ENCODE data around the gene KIF12.
A peak's percentile ranks its signal among the peaks of the same experiment; 100 is the strongest.

Gene KIF12

GRCh38 chr9:114115654-114116125, 16.6 kb upstream of the KIF12 start:
- DNase-seq (ENCODE audit: low spot score) = no peak
- ChIA-PET POLR2A (ENCODE audit: low non-redundant PET) (no interaction called here), CTCF (interaction anchor here (3.3 to 4.5 kb wide), 2 partner anchors 8 to 175 kb away, joined by 17 to 25 read pairs; no protein-coding TSS in a partner anchor)
- no peak overlapping the region for H3K27ac ChIP-seq
- no peak for TF ChIP-seq CTCF (conservative IDR thresholded peaks at IDR 0.05; ENCODE audit: low read depth)

- DNase-seq (ENCODE audit: low spot score) = no peak
- CTCF ChIA-PET = interaction anchor here (4.5 kb wide), 1 partner anchor 176 kb away, joined by 25 read pairs; no protein-coding TSS in a partner anchor
- TF ChIP-seq CTCF (conservative IDR thresholded peaks at IDR 0.05; ENCODE audit: low read depth) = no peak
- no peak overlapping the region for H3K27ac ChIP-seq
- POLR2A ChIA-PET (ENCODE audit: low non-redundant PET) = interaction anchor here (0.7 kb wide), 1 partner anchor 121 kb away, joined by 3 read pairs; no protein-coding TSS in a partner anchor
Observed at GRCh38 chr9:114114364-114114763, 15.3 kb upstream of the KIF12 start.

- CTCF ChIA-PET = interaction anchor here (1.6 to 4.5 kb wide), 2 partner anchors 30 to 178 kb away, joined by 4 to 25 read pairs; no protein-coding TSS in a partner anchor
- no peak for TF ChIP-seq CTCF (conservative IDR thresholded peaks at IDR 0.05; ENCODE audit: low read depth)
- DNase-seq (ENCODE audit: low spot score) = no peak
- POLR2A ChIA-PET (ENCODE audit: low non-redundant PET) = no interaction called here
- no peak overlapping the region for H3K27ac ChIP-seq
Observed at GRCh38 chr9:114112778-114113584, 13.9 kb upstream of the KIF12 start.

DNA sequence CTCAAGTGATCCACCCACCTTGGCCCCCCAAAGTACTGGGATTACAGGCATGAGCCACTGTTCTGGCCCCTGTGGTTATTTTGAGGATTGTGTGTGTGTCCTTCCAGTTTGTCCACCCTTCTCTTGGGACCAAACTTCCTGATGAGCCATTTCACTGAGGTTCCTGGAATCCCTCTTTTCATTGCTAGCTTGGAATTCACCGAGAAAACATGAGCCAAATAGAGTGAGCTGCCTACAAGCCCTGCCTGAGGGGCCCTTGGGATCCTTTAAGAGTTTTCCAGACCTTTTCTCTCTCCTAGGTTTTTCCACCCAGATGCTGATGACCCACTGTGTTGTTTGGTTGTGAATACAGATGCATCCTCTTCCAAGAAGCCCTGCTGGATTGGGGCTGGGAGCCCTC, 13.2 kb upstream of the KIF12 start:
- H3K27ac ChIP-seq = no peak overlapping the region
- POLR2A ChIA-PET (ENCODE audit: low non-redundant PET) = no interaction called here
- no peak for TF ChIP-seq CTCF (conservative IDR thresholded peaks at IDR 0.05; ENCODE audit: low read depth)
- CTCF ChIA-PET = interaction anchor here (1.6 to 4.5 kb wide), 2 partner anchors 30 to 178 kb away, joined by 4 to 25 read pairs; no protein-coding TSS in a partner anchor
- DNase-seq (ENCODE audit: low spot score) = no peak

GRCh38 chr9:114110180-114110579, 11.1 kb upstream of the KIF12 start:
- CTCF ChIA-PET = interaction anchor here (1.1 to 5.7 kb wide), 5 partner anchors 13 to 181 kb away, joined by 5 to 132 read pairs (median 46); partner anchors contain the start of gene COL27A1
- peak; percentile 72 for DNase-seq (ENCODE audit: low spot score)
- POLR2A ChIA-PET (ENCODE audit: low non-redundant PET) = no interaction called here
- H3K27ac ChIP-seq = no peak overlapping the region
- no peak for TF ChIP-seq CTCF (conservative IDR thresholded peaks at IDR 0.05; ENCODE audit: low read depth)

DNA sequence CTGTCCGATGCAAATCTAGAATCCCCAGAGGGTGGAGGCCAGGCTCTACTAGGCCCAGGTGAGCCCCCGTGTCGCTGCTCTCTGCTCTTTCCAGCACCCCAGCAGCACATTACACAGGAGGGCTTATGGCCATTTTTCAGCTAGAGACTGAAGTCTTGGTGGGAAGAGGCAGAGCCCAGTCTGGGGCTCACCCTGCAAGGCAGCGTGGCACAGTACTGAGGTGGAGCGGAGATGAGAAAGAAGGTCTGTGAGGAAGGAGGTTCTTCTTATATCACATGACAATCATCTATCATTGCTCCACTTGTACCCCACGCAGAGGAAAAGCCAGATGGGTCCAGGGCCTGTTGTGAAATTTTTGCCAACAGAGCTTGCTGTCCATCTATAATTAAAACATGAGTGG, 10.0 kb upstream of the KIF12 start:
- ChIA-PET CTCF (interaction anchor here (0.6 to 5.7 kb wide), 9 partner anchors 9 to 1463 kb away, joined by 3 to 132 read pairs (median 6); partner anchors contain the start of gene COL27A1), POLR2A (ENCODE audit: low non-redundant PET) (no interaction called here)
- no peak for TF ChIP-seq CTCF (conservative IDR thresholded peaks at IDR 0.05; ENCODE audit: low read depth)
- DNase-seq (ENCODE audit: low spot score) = no peak
- no peak overlapping the region for H3K27ac ChIP-seq

Data from RWPE1 (cell line).